GM18907 (cell line): ENCODE data around the gene TLCD2.
"Not testable (repeated sequence)": the region's sequence is repeated elsewhere in the genome, so short reads cannot be mapped to it uniquely, and the experiment has no call there.

ENCODE experiments used
- ATAC-seq: cut with Tn5 transposase; IDR thresholded peaks from one replicate; pipeline ENCODE4 v1.9.1; 2021; ENCODE audit warnings: mild to moderate bottlenecking, moderate library complexity; ENCODE audit not compliant: unreplicated experiment

Gene TLCD2

GRCh38 chr17:1718362-1719165, 8.4 kb upstream of the TLCD2 start:
- no peak for ATAC-seq

- peak; percentile 57 for ATAC-seq
These were observed 6.9 kb upstream of the TLCD2 start for GRCh38 chr17:1716912-1717695.

- ATAC-seq = peak; percentile 73
These were observed 6.1 kb upstream of the TLCD2 start for GRCh38 chr17:1716076-1716911.

GRCh38 chr17:1715803-1716075, 5.6 kb upstream of the TLCD2 start:
- ATAC-seq = no peak

GRCh38 chr17:1714980-1715802, 5.0 kb upstream of the TLCD2 start:
- no peak for ATAC-seq

- ATAC-seq = no peak
These were observed 4.3 kb upstream of the TLCD2 start for GRCh38 chr17:1714427-1714979.

GRCh38 chr17:1713878-1714426, 3.8 kb upstream of the TLCD2 start:
- ATAC-seq = no peak

- ATAC-seq = no peak
These were observed 3.1 kb upstream of the TLCD2 start for GRCh38 chr17:1713160-1713877.

- no peak for ATAC-seq
These were observed 2.1 kb upstream of the TLCD2 start for GRCh38 chr17:1712271-1712670.

GRCh38 chr17:1711804-1712203, 1.6 kb upstream of the TLCD2 start:
- ATAC-seq = no peak

- no peak for ATAC-seq
These were observed 803 bp upstream of the TLCD2 start for GRCh38 chr17:1710807-1711553.

- no peak for ATAC-seq
These were observed 700 bp downstream of the TLCD2 start for GRCh38 chr17:1709403-1709951.

- ATAC-seq = not testable (repeated sequence)
These were observed 1.3 kb downstream of the TLCD2 start for GRCh38 chr17:1708791-1709346.

- ATAC-seq = no peak
These were observed 3.1 kb downstream of the TLCD2 start for GRCh38 chr17:1707107-1707506.

- no peak for ATAC-seq
These were observed 5.2 kb downstream of the TLCD2 start for GRCh38 chr17:1705004-1705403.

GRCh38 chr17:1703063-1703462, 7.1 kb downstream of the TLCD2 start:
- ATAC-seq = no peak

GRCh38 chr17:1699891-1700290, 10.3 kb downstream of the TLCD2 start:
- not testable (repeated sequence) for ATAC-seq

- ATAC-seq = no peak
These were observed 12.5 kb downstream of the TLCD2 start for GRCh38 chr17:1697681-1698080.
